GM18868 (cell line): ENCODE results near the gene JPH2.

Source experiments
- ATAC-seq: cut with Tn5 transposase; IDR thresholded peaks from one replicate; pipeline ENCODE4 v1.9.1; 2021; ENCODE audit warnings: mild to moderate bottlenecking, moderate library complexity; ENCODE audit not compliant: unreplicated experiment

JPH2 gene

GRCh38 chr20:44104798-44105517 lies 82.0 kb downstream of the JPH2 start:
- no peak for ATAC-seq

DNA sequence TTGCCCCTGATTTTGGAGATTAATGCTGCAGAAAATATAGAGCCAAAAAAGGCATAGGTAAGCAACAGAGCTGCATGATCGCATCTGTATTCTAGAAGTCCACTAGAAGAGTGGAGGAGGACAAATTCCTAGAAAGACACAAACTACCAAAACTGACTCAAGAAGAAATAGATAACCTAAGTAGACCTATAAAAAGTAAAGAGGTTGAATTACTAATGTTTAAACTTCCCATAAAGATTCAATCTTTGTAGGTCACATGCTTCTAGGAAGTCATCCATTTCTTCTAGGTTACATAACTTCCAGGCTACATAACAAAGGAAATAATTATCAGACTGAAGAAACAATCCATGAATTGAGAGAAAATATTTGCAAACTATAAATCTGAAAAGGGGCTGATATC lies 84.4 kb downstream of the JPH2 start:
- ATAC-seq, result no peak

GRCh38 chr20:44099832-44100231 lies 87.2 kb downstream of the JPH2 start:
- ATAC-seq, result no peak

GRCh38 chr20:44098657-44099056 lies 88.3 kb downstream of the JPH2 start:
- ATAC-seq, result no peak

- no peak for ATAC-seq
Observed at GRCh38 chr20:44098256-44098630, 88.7 kb downstream of the JPH2 start.

GRCh38 chr20:44097521-44098255 lies 89.3 kb downstream of the JPH2 start:
- no peak for ATAC-seq

GRCh38 chr20:44095831-44096230 lies 91.2 kb downstream of the JPH2 start:
- no peak for ATAC-seq

DNA sequence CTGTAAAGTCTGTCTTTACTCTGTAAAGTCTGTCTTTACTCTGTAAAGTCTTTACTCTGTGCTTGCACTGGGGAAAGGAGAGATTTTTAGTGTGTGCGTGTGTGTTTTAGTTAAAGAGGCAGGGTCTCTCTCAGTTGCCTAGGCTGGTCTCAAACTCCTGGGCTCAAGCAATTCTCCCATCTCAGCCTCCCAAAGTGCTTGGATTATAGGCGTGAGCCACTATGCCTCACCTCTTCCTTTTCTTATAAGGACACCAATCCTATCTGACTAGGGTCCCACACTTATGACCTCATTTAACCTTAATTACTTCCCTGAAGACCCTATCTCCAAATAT lies 93.8 kb downstream of the JPH2 start:
- no peak for ATAC-seq

- ATAC-seq, result no peak
Observed at GRCh38 chr20:44092551-44093248, 94.3 kb downstream of the JPH2 start.

- no peak for ATAC-seq
Observed at GRCh38 chr20:44091026-44091425, 96.0 kb downstream of the JPH2 start.

GRCh38 chr20:44089987-44090674 lies 96.9 kb downstream of the JPH2 start:
- ATAC-seq, result peak; percentile 79

- ATAC-seq, result no peak
Observed at GRCh38 chr20:44087857-44088120, 99.2 kb downstream of the JPH2 start.

DNA sequence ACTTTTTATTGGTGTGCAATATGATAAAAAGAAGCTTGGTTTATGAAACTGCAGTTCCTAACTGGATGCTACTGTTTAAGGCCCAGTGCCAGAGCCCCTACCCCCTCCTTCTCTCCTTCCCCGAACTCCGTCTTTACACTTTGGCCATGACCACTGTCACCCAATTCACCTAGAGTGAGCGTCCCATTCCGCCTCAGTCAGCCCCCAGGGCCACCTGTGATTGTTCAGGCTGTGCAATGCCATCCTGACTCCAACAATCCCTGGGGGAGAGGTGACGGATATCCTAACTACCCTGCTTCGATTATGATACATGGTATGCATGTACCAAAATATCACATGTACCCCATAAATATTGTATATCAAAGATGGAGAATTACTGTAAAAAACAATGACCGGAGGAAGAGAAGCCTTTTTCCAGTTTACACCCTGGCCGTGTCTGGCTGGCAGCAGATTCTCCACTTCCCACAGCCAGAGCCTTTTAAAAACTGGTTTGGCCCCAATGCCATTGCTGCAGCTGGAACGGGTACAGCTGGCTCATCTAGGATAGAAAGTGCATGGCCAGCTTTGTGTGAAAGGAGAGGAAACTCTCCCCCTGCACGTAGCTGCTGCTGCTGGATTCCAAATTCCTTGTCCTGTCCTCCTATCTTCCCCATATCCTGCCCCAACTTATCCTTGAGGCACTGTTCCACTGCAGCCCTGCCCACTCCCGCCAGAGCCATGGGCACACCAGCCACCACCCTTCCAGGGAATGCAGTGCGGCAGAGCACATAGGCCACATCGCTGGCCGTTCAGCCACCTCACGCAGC lies 99.7 kb downstream of the JPH2 start:
- no peak for ATAC-seq

- ATAC-seq, result no peak
Observed at GRCh38 chr20:44085616-44086434, 101.2 kb downstream of the JPH2 start.

GRCh38 chr20:44084891-44085290 lies 102.1 kb downstream of the JPH2 start:
- ATAC-seq, result no peak

DNA sequence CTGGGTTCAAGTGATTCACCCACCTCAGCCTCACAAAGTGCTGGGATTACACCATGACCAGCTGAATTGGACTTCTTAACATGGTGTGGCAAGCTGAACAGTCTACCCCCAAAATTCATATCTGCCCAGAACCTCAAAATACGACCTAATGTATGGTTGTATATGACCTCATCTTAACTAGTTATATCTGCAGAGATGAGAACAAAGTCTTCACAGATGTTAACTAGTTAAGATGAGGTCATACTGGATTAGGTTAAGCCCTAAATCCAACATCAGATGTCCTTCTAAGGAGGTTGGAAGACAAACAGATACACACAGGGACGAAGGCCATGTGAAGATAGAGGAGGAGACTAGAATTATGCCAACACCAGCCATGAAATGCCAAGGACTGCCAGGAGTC lies 102.5 kb downstream of the JPH2 start:
- no peak for ATAC-seq

GRCh38 chr20:44083220-44083933 lies 103.6 kb downstream of the JPH2 start:
- ATAC-seq, result no peak

DNA sequence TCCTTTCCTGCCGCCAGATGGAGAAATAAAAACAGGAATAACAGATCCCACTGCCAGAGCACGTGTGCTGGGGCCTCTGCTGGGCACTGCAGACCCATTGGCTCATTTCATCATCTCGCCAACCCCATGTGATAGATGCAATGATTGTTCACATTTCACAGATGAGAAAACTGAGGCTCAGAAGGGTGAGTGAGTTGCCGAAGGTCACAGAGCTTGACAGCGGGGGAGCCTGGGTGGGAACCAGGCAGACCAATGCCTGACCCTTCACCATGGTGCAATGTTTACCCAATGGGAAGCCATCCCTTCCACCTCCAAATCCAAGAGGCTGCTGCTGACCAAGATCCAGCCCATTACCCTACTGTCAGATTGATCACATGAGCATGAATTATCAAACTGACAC lies 105.1 kb downstream of the JPH2 start:
- ATAC-seq, result no peak

DNA sequence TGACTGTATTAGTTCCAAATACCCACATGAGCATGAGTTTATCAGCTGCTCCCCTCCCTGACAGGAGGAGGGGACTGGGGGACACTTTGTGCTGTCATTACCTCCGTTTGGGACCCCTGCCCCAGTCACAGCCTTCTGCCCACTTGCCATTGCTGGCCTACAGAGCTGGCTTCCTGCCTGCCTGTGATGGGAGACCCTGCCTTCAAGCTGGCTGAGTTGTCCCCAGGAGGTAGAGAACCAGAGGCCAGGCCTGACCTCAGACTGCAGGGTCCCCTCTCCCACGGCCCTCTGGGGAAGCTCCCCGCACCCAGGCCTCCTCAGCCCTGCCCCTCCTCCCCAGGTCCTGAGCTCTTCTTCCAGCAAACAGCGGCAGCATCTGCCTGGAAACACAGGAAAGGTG lies 105.5 kb downstream of the JPH2 start:
- no peak for ATAC-seq
